HepG2 (cell line): ENCODE measurements around the gene SSNA1. TPM values are rescaled to one million over a fixed set of nuclear protein-coding genes. Genes with fewer than 3 reads are reported as not detected.
A peak's percentile ranks its signal among the peaks of the same experiment; 100 is the strongest.

Experiments
- ATAC-seq: fragments of 200-7000 bp; cut with Tn5 transposase; 3 replicates; pipeline ENCODE4 v1.9.1; 2020; ENCODE audit warnings: mild to moderate bottlenecking, moderate library complexity
- BruUV-seq: library from RNA; stranded (reverse); fragments of 400-500 nt; replicated peaks from 2 replicates; lab custom pipeline; 2021; lab: Mats Ljungman, UMichigan
- CTCF ChIA-PET: fragments of 300-600 bp; formaldehyde crosslinking; extraction: SDS; loops from one replicate; lab custom pipeline; 2021; ENCODE audit warnings: low total read pairs, inconsistent platforms, low intra/inter-chr PET ratio; lab: Yijun Ruan, JAX
- POLR2A ChIA-PET: fragments of 350-600 bp; sonication (Branson Sonifier 250); formaldehyde crosslinking; loops from one replicate; lab custom pipeline; 2020; ENCODE audit warnings: antibody characterized with exemption, inconsistent platforms; lab: Yijun Ruan, JAX
- DNase-seq: peaks from one replicate; pipeline ENCODE4 v3.0.0-alpha.2; 2015; ENCODE audit warnings: low spot score
- FAIRE-seq: peaks from 3 replicates; lab custom pipeline; 2011; peaks lifted over from hg19 to GRCh38; lab: Jason Lieb, UNC
- H2AFZ ChIP-seq: one replicate; pipeline ENCODE4 v1.6.1; 2011; ENCODE audit warnings: low read length, inconsistent platforms
- H3K27ac ChIP-seq: fragments of 300-600 bp; 3 replicates; pipeline ENCODE4 v1.8.0; 2011; ENCODE audit warnings: mixed run types, mild to moderate bottlenecking, mixed read lengths, low read length, inconsistent platforms; ENCODE audit not compliant: insufficient read depth; ENCODE audit errors: extremely low read length
- H3K27me3 ChIP-seq, 2 experiments: fragments of 200-600 bp in 1 of 2; 2 replicates in 1 of 2; 3 replicates in 1 of 2; pipeline versions ENCODE4 v1.6.0 to v1.8.0; 2011; ENCODE audit warnings: low read length in 2 of 2, mild to moderate bottlenecking in 2 of 2, moderate library complexity in 2 of 2, inconsistent platforms in 1 of 2; ENCODE audit not compliant: insufficient read depth in 2 of 2, control insufficient read depth in 1 of 2
- H3K36me3 ChIP-seq, 2 experiments: fragments of 200-600 bp in 1 of 2; replicated peaks in 1 of 2; 2 replicates in 1 of 2; 3 replicates in 1 of 2; pipeline versions ENCODE4 v1.5.1 to v1.8.0; 2011; ENCODE audit warnings: low read length in 2 of 2, inconsistent platforms in 1 of 2; ENCODE audit not compliant: insufficient read depth in 2 of 2, control insufficient read depth in 1 of 2
- H3K4me1 ChIP-seq: 2 replicates; pipeline ENCODE4 v1.5.1; 2012; ENCODE audit warnings: low read length, inconsistent platforms; ENCODE audit not compliant: insufficient read depth
- H3K4me2 ChIP-seq: 2 replicates; pipeline ENCODE4 v1.6.0; 2011; ENCODE audit warnings: low read depth, low read length, inconsistent platforms
- H3K4me3 ChIP-seq, 3 experiments: fragments of 200-600 bp in 1 of 3; sonication (generic), shearing (Covaris generic) in 1 of 3; replicated peaks in 1 of 3; 2 replicates each; pipeline ENCODE4 v1.5.1; 2011 to 2016; ENCODE audit warnings: low read length in 3 of 3, inconsistent platforms in 2 of 3, low read depth in 2 of 3, mild to moderate bottlenecking in 2 of 3, control low read depth in 1 of 3, mixed read lengths in 1 of 3; ENCODE audit not compliant: insufficient read depth in 1 of 3
- H3K79me2 ChIP-seq: one replicate; pipeline ENCODE4 v1.6.1; 2011; ENCODE audit warnings: low read length, inconsistent platforms; ENCODE audit not compliant: insufficient read depth
- H3K9ac ChIP-seq: 2 replicates; pipeline ENCODE4 v1.6.0; 2011; ENCODE audit warnings: mild to moderate bottlenecking, low read depth, low read length, inconsistent platforms; ENCODE audit not compliant: insufficient read depth
- H3K9me3 ChIP-seq: 2 replicates; pipeline ENCODE4 v1.5.1; 2012; ENCODE audit warnings: mild to moderate bottlenecking, low read length
- H4K20me1 ChIP-seq: 2 replicates; pipeline ENCODE4 v1.6.0; 2011; ENCODE audit warnings: inconsistent platforms, mild to moderate bottlenecking, low read length, moderate library complexity; ENCODE audit not compliant: insufficient read depth
- NFE2L1 ChIP-seq: sonication (generic); formaldehyde crosslinking; IDR thresholded peaks from 2 replicates; pipeline ENCODE4 v1.4.0; 2020; ENCODE audit warnings: missing genetic modification reagents, mild to moderate bottlenecking, borderline replicate concordance
- RAD21 ChIP-seq: fragments of 450-650 bp; formaldehyde crosslinking; IDR thresholded peaks from 2 replicates; pipeline ENCODE4 v1.5.0; 2020; ENCODE audit warnings: mild to moderate bottlenecking
- RFXANK ChIP-seq: IDR thresholded peaks from 2 replicates; pipeline ENCODE4 v1.6.1; 2016
- STAG1 ChIP-seq: sonication (generic); formaldehyde crosslinking; IDR thresholded peaks from 2 replicates; pipeline ENCODE4 v1.4.0; 2020; ENCODE audit warnings: missing genetic modification reagents
- ZBTB4 ChIP-seq: sonication (generic); formaldehyde crosslinking; IDR thresholded peaks from 2 replicates; pipeline ENCODE4 v1.4.0; 2020; ENCODE audit warnings: missing genetic modification reagents, mild to moderate bottlenecking, borderline replicate concordance
- ZNF687 ChIP-seq: sonication (generic); formaldehyde crosslinking; IDR thresholded peaks from 2 replicates; pipeline ENCODE4 v1.5.1; 2020; ENCODE audit warnings: mild to moderate bottlenecking, missing genetic modification reagents, moderate library complexity
- ZSCAN22 ChIP-seq: sonication (generic); formaldehyde crosslinking; IDR thresholded peaks from 2 replicates; pipeline ENCODE4 v1.4.0; 2020; ENCODE audit warnings: mild to moderate bottlenecking, missing genetic modification reagents
- WGBS: methylation state at CpG from one replicate; pipeline ENCODE4 v1.1.6; 2017; ENCODE audit warnings: low lambda C conversion rate; 5-methylcytosine and 5-hydroxymethylcytosine counted together
- in situ Hi-C: cut with HindIII; loops from 2 replicates; pipeline ENCODE4 v1.10.0; 2017; ENCODE audit warnings: low pct_unique_long_range_greater_than_20kb; ENCODE audit not compliant: extremely low pct_ligation_motif_present
- intact Hi-C: fragments of 100-400 bp; cut with micrococcal nuclease; formaldehyde crosslinking; loops from one replicate; pipeline ENCODE4 v1.10.0; 2022; ENCODE audit not compliant: unreplicated experiment
- polyA plus RNA-seq, 8 experiments: library from polyadenylated mRNA; depleted of rRNA in 3 of 8; stranded (reverse) in 7 of 8; unstranded in 1 of 8; fragments of >200 nt; fragmentation: Illumina TruSeq in 4 of 8; extraction: Trizol in 4 of 8; gene quantifications; 2 replicates each; pipeline versions ENCODE4 v1.2.1 to v1.2.3, GENCODE V29; 2011 to 2016; ENCODE audit warnings: low read depth in 4 of 8, missing spikeins in 1 of 8, mixed read lengths in 1 of 8; ENCODE audit not compliant: insufficient read depth in 1 of 8
- total RNA-seq, 5 experiments: library from RNA; depleted of rRNA; stranded (reverse); fragments of >200 nt; fragmentation: Illumina TruSeq; extraction: Trizol; gene quantifications; 2 replicates each; pipeline ENCODE4 v1.2.3, GENCODE V29; 2016; ENCODE audit warnings: low read depth in 1 of 5
- TF ChIP-seq, protein P1 (sequence below): sonication (generic); formaldehyde crosslinking; IDR thresholded peaks from 2 replicates; pipeline ENCODE4 v1.5.0; 2020; ENCODE audit warnings: mild to moderate bottlenecking, missing genetic modification reagents, moderate library complexity
- TF ChIP-seq, protein P2 (sequence below): sonication (generic); formaldehyde crosslinking; IDR thresholded peaks from 2 replicates; pipeline ENCODE4 v1.9.0; 2022; ENCODE audit warnings: low read depth, missing genetic modification reagents
- TF ChIP-seq, protein P3 (sequence below): sonication (generic); formaldehyde crosslinking; IDR thresholded peaks from 2 replicates; pipeline ENCODE4 v1.5.0; 2020; ENCODE audit warnings: missing genetic modification reagents

Gene SSNA1
- total and polyA plus RNA-seq, 2 of the 13 experiments (the other 11 are each of a cell fraction or from before 2014, with no cell fraction given) = 35.9 to 49.4 TPM

GRCh38 chr9:137213160-137214060, 24.9 kb downstream of the SSNA1 start:
- no peak overlapping the region for H3K4me2 ChIP-seq
- in situ Hi-C loops (no loop called here), intact Hi-C loops (no loop called here)
- FAIRE-seq (no peak), DNase-seq (no peak), ATAC-seq (no peak)
- H3K4me3 ChIP-seq = no peak overlapping the region
- no peaks in the 10 kb centered on the region; a peak in 1 of 5 replicates for H3K36me3 ChIP-seq
- H3K4me1 ChIP-seq = peaks cover 16% of the 10 kb centered on the region
- H3K27me3 ChIP-seq = no peaks in the 10 kb centered on the region
- no TSS peak for BruUV-seq
- no peak overlapping the region for H2AFZ ChIP-seq
- ChIA-PET POLR2A (no interaction called here), CTCF (no interaction called here)
- H4K20me1 ChIP-seq = no peaks in the 10 kb centered on the region
- H3K79me2 ChIP-seq = peaks cover under 1% of the 10 kb centered on the region
- no peaks in the 10 kb centered on the region for H3K9me3 ChIP-seq
- H3K9ac ChIP-seq = no peak overlapping the region
- WGBS = 95% methylated on average over 28 of the region's 49 CpGs
- H3K27ac ChIP-seq = no peak overlapping the region
- TF ChIP-seq ZNF687 (CRISPR knock-in tag) (peak; percentile 30), ZSCAN22 (CRISPR knock-in tag) (no peak), RAD21 (peak; percentile 56; the same call in 1 of the 2 replicates), NFE2L1 (CRISPR knock-in tag) (no peak), ZBTB4 (CRISPR knock-in tag) (0 out of 2 replicates have a peak, but pooled peaks have one; percentile 49), RFXANK (CRISPR knock-in tag) (no peak), STAG1 (CRISPR knock-in tag) (peak; percentile 57)
- TF ChIP-seq, protein P1, sequence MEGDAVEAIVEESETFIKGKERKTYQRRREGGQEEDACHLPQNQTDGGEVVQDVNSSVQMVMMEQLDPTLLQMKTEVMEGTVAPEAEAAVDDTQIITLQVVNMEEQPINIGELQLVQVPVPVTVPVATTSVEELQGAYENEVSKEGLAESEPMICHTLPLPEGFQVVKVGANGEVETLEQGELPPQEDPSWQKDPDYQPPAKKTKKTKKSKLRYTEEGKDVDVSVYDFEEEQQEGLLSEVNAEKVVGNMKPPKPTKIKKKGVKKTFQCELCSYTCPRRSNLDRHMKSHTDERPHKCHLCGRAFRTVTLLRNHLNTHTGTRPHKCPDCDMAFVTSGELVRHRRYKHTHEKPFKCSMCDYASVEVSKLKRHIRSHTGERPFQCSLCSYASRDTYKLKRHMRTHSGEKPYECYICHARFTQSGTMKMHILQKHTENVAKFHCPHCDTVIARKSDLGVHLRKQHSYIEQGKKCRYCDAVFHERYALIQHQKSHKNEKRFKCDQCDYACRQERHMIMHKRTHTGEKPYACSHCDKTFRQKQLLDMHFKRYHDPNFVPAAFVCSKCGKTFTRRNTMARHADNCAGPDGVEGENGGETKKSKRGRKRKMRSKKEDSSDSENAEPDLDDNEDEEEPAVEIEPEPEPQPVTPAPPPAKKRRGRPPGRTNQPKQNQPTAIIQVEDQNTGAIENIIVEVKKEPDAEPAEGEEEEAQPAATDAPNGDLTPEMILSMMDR (CRISPR knock-in tag) = peak; percentile 60
- TF ChIP-seq, protein P2, sequence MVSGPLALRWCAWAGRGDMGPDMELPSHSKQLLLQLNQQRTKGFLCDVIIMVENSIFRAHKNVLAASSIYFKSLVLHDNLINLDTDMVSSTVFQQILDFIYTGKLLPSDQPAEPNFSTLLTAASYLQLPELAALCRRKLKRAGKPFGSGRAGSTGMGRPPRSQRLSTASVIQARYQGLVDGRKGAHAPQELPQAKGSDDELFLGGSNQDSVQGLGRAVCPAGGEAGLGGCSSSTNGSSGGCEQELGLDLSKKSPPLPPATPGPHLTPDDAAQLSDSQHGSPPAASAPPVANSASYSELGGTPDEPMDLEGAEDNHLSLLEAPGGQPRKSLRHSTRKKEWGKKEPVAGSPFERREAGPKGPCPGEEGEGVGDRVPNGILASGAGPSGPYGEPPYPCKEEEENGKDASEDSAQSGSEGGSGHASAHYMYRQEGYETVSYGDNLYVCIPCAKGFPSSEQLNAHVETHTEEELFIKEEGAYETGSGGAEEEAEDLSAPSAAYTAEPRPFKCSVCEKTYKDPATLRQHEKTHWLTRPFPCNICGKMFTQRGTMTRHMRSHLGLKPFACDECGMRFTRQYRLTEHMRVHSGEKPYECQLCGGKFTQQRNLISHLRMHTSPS (CRISPR knock-in tag) = no peak
- TF ChIP-seq, protein P3, sequence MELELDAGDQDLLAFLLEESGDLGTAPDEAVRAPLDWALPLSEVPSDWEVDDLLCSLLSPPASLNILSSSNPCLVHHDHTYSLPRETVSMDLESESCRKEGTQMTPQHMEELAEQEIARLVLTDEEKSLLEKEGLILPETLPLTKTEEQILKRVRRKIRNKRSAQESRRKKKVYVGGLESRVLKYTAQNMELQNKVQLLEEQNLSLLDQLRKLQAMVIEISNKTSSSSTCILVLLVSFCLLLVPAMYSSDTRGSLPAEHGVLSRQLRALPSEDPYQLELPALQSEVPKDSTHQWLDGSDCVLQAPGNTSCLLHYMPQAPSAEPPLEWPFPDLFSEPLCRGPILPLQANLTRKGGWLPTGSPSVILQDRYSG (CRISPR knock-in tag) = no peak
